ENCODE measurements around the gene ARRDC2.

ARRDC2 gene

DNA sequence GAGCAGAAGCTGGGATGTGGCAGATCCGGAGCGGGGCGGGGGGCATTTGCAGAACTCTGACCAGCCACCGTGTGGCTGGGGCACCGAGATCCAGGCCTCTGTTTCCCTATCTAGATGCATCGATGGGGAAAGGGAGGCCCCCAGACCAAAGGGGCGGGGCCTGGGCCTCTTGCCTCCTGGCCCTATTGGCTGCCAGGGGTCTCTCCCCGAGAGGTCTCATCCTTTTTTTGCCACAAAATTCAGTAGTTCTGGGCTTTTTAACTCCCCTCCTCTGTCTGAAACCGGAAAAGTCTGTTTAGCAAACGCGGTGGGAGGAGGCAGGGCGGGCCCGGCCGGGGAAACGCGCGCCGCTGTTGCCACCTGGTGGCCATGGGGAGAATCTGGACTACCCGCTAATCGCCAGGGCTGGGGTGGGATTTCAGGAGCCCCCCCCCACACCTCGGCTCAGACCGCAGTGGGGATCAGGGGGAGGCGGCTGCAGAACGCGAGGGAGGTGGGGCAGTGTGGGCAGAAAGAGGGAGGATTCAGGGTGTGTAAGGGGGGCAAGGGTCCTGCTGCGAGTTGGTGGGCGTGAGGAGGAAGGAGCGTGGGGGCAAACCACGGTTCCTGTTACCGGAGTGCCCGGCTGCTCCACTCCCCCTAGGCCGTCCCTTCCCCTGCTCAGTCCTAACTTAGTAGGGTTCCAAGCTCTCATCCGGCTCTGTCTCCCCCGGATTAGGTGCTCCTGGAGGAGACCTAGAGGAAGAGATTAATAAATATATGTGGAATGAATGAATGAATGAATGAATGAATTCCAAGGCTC is 50.4 kb downstream of the ARRDC2 start:
- DNase-seq (ENCODE audit: low spot score), result peak; percentile 92

DNA sequence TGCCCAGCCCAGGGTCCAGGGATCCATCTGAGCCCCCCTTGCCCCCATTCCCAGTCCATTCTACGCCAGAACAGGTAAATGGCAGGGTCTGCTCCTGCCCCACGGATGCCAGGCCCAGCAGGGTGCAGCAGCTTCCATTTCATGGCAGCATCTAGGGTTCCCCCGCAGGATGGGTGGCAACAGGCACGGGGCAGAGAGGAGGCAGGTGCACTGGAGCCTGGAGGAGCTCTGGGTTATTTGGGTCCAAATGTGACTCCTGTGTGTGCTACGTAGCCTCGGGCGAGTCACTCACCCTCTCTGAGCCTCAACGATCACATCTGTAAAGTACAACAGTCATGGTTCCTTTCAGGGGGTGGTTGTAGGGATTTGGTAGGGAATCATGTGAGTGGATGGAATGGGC is 51.3 kb downstream of the ARRDC2 start:
- DNase-seq (ENCODE audit: low spot score), result no peak

DNA sequence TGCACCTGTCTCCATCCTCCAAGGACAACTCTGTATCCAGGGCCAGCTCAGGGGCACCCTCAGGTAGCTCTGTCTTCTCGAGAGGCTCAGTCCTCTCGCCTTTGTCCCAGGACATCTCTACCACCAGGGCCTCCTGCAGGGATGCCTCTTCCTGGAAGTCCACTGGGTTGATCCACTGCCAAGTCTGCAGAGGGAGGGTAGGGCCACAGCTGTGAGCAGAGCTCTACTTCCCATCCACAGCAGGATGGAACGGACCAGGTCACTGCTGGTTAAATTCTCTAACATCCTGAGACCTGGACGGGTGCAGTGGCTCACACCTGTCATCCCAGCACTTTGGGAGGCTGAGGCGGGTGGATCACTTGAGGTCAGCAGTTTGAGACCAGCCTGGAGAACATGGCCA is 51.9 kb downstream of the ARRDC2 start:
- DNase-seq (ENCODE audit: low spot score), result no peak

DNA sequence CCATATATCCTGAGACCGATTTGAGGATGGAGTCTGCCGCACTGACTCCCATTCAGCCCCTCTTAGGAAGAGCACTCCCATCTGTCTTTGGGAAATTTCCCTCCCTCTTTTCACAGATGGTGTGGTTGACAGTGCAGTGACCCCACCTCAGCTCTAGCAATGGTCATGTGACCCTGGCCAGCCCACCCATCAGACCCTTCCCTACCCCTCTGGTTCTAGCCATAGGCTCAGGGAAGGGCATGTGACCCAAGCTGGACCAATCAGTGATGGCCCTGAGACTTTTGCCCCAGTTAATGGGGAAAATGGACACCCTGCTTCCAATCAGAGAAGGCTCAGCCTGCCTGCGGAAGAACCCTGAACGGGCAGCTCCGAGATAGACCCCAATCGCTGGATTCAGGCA is 52.5 kb downstream of the ARRDC2 start:
- no peak for DNase-seq (ENCODE audit: low spot score)

DNA sequence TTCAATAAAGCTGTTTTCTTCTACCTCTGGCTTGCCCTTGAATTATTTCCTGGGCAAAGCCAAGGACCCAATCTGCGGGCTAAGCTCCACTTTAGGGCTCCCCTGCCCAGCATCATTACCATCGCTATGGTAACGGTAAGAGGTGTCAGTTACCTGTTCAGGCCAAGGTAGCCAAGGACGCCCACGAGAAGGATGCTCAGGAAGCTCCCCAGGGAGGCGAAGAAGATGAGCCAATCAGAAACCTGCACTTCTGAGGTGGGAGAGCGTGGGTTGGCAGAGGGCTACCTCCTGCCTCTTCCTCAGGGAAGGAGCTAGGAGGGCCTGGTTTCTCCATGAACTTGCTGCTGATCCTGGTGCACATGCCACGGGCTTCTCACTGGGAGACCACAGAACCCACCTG is 54.1 kb downstream of the ARRDC2 start:
- no peak for DNase-seq (ENCODE audit: low spot score)

DNA sequence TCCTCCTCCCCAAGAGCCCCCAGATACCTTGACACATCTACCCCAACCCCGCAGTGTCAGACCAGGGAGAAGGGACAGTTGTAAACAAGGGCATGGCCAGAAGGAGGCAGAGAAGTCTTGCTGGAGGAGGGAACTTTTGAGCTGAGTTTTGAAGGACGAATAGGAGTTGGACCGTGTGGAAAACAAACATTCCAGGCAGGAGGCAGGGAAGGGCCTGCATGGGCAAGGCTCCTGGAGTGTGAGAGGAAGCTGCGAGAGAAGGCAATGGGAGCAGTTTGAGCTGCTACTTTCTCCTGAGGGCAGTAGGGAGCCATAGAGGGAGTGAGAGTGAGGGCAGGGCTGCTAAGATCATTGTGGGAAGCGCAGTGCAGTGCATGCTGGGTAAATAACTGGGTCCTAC is 55.5 kb downstream of the ARRDC2 start:
- no peak for DNase-seq (ENCODE audit: low spot score)

All from AG20443 (cell line).